Myocyte (in vitro differentiated cells): Measurements from ENCODE around the gene PPP1R2. TPM values are rescaled to one million over a fixed set of nuclear protein-coding genes. Genes with fewer than 3 reads are reported as not detected.
"Not testable (repeated sequence)": the region's sequence is repeated elsewhere in the genome, so short reads cannot be mapped to it uniquely, and the experiment has no call there.

ENCODE experiments used
- DNase-seq: peaks from one replicate; pipeline ENCODE4 v3.0.0-alpha.2; 2012; ENCODE audit warnings: low read depth
- total RNA-seq: library from RNA; depleted of rRNA; stranded (reverse); fragments of >200 nt; gene quantifications from 2 replicates; pipeline ENCODE4 v1.2.3, GENCODE V29; 2014

The PPP1R2 gene
- total RNA-seq, 1 donor from 2014 or later = 82.2 TPM

GRCh38 chr3:195540027-195540426, 3.1 kb downstream of the PPP1R2 start:
- no peak for DNase-seq

DNA sequence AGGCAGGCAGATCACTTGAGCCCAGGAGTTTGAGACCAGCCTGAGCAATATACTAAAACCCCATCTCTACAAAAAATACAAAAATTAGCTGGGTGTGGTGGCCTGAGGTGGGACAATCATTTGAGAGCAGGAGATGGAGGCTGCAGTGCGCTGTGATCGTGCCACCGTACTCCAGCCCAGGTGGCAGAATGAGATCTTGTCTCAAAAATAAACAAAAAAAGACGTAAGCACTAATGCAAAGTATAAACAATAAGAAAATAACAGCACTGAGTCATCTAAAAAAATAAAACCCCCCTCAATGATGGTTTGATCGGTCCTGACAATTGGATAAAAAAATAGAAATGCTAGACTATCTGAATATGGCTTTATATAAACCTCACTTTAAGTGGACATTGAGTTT, 3.6 kb downstream of the PPP1R2 start:
- no peak for DNase-seq

- peak; percentile 57 for DNase-seq
Observed at GRCh38 chr3:195537995-195538394, 5.1 kb downstream of the PPP1R2 start.

- DNase-seq = no peak
Observed at GRCh38 chr3:195535293-195535692, 7.8 kb downstream of the PPP1R2 start.

GRCh38 chr3:195532834-195533233, 10.3 kb downstream of the PPP1R2 start:
- no peak for DNase-seq

DNA sequence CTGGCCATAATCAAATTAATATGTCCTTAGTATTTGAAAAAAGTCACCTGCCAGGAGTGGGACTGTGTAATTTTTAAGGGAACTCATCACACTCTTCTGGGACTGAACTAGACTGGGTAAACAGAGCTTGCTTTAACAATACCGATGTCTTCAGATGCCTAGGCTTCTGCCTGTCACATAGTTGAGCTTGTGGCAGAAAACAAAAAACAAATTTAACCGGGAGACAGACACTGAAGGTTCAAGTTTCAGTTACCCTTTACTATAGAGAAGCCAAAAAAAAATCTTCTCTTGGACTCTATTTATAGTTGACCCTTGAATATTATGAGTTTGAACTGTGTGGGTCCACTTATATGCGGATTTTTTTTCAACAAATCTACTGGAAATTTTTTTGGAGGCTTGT, 10.8 kb downstream of the PPP1R2 start:
- DNase-seq = no peak

DNA sequence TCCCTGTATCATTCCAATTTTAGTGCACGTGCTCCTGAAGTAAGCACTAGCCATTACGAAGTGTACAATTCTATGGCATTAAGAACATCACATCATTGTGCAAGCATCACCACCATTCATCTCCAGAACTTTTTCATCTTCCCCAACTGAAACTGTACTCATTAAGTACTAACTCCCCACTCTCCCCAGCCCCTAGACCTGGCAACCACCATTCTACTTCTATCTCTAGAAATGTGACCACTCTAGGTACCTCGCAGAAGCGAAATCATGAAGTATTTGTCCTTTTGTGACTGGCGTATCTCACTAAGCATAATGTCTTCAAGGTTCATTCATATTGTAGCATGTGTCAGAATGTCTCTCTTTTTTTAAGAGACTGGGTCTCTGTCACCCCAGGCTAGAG, 11.4 kb downstream of the PPP1R2 start:
- no peak for DNase-seq

DNA sequence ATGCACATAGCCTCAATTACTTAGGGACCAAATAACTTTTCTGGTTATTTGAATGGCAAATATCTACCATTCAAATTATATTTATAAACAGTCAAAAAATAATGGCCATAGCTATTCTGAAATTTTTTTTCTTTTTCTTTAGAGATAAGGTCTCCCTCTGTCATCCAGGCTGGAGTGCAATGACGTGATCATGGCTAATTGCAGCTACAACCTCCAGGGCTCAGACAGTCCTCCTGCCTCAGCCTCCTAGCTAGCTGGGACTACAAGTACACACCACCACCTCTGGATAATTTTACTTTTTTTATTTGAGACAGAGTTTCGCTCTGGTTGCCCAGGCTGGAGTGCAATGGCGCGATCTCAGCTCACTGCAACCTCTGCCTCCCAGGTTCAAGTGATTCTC, 16.6 kb downstream of the PPP1R2 start:
- DNase-seq = no peak

DNA sequence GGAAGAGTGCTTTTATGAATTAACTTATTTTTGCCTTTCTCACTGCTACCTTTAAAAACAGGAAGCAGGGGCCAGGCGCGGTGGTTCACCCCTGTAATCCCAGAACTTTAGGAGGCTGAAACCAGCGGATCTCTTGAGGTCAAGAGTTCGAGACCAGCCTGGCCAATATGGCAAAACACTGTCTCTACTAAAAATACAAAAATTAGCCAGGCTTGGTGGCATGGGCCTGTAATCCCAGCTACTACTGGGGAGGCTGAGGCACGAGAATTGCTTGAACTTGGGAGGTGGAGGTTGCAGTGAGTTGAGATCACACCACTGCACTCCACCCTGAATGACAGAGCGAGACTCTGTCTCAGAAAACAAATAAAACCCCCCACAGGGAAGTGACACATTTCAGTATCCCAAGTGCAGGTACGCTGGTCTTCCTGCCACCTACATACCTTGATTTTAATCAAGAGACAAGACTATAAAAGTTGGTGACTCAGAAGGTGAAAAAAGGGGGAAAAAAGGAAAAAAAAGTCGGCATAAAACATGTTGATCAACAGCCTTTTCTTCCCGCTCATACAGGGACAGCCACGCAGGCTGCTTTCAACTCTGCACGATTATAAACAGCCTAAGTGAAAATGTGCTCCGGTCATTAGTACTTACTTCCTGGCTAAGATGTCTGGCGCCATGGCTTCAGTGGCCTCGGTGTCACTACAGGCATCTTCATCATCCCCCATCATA, 18.8 kb downstream of the PPP1R2 start:
- DNase-seq = no peak

- DNase-seq = peak; percentile 53
Observed at GRCh38 chr3:195522254-195523023, 20.7 kb downstream of the PPP1R2 start.

DNA sequence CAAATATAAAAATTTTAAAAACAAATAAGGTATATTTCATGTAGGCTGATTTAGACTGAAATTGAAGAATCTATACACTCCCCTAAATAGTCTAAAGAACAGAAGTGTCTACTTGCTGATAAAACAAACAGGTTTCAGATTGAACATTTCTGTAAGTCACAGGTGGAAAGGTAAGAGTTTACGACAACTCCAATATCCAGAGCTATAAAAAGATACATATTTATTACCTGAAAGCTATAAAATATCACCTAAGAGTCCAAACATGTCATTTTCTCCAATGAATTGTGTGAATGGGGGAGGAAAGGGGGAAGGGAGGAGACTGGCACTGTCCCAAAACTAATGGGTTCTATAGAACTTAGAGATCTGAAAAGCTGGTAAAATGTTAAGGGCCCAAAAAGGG, 26.1 kb downstream of the PPP1R2 start:
- no peak for DNase-seq

- not testable (repeated sequence) for DNase-seq
Observed at GRCh38 chr3:195514610-195515235, 28.4 kb downstream of the PPP1R2 start.

GRCh38 chr3:195512798-195513345, 30.3 kb downstream of the PPP1R2 start:
- peak; percentile 6 for DNase-seq

DNA sequence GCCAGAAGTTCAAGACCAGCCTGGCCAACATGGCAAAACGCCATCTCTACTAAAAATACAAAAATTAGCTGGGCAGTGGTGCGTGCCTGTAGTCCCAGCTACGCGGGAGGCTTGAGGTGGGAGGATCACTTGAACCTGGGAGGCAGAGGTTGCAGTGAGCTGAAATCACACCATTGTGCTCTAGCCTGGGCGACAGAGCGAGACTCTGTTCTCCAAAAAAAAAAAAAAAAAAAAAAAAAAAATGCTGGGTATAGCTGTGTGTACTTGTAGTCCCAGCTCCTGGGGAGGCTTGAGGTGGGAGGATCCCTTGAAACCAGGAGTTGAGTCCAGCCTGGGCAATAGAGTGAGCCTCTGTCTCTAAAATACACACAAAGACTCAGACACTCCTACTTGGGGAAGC, 32.0 kb downstream of the PPP1R2 start:
- no peak for DNase-seq

- no peak for DNase-seq
Observed at GRCh38 chr3:195508185-195508584, 34.9 kb downstream of the PPP1R2 start.

DNA sequence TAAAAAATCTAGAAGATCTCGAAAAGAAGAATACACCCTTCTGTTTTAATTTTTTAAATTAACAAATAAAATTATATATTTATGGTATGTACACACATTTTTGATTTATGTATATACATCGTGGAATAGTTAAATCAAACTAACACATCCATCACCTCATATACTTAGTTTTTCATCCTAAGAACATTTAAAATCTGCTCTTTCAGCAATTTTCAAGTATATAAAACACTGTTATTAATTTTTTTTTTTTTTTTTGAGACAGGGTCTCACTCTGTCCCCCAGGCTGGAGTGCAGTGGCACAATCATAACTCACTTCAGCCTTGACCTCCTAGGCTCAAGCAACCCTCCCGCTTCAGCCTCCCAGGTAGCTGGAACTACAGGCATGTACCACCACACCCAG, 67.5 kb downstream of the PPP1R2 start:
- no peak for DNase-seq

- not testable (repeated sequence) for DNase-seq
Observed at GRCh38 chr3:195475116-195475515, 68.0 kb downstream of the PPP1R2 start.

GRCh38 chr3:195468841-195469240, 74.3 kb downstream of the PPP1R2 start:
- no peak for DNase-seq

GRCh38 chr3:195468391-195468776, 74.7 kb downstream of the PPP1R2 start:
- DNase-seq = no peak

GRCh38 chr3:195467641-195468390, 75.3 kb downstream of the PPP1R2 start:
- peak; percentile 50 for DNase-seq

DNA sequence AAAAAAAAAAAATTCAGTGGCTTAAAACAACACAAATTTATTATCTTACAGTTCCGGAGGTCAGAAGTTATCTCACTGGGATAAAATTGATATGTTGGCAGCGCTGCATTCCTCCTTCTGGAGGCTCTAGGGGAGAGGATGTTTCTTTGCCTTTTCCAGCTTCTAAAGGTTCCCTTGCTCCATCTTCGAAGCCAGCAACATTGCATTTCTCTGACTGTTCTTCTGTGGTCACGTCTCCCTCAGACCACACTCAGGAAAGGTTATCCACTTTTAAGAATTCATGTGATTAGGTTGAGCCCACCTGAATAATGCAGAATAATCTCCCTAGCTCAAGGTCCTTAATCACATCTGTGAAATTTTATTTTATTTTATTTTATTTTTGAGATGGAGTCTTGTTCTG, 76.9 kb downstream of the PPP1R2 start:
- no peak for DNase-seq
